ENCODE results near the gene PCMT1.

- TF ChIP-seq CTCF (conservative IDR thresholded peaks at IDR 0.05): no peak
- no peak for TF ChIP-seq ZFX (IDR thresholded peaks at IDR 0.05)
Measured at GRCh38 chr6:149806127-149806526, 56.6 kb downstream of the PCMT1 start.

Measured in C4-2B (cell line).